Measurements from ENCODE around the gene KRT23.

DNA sequence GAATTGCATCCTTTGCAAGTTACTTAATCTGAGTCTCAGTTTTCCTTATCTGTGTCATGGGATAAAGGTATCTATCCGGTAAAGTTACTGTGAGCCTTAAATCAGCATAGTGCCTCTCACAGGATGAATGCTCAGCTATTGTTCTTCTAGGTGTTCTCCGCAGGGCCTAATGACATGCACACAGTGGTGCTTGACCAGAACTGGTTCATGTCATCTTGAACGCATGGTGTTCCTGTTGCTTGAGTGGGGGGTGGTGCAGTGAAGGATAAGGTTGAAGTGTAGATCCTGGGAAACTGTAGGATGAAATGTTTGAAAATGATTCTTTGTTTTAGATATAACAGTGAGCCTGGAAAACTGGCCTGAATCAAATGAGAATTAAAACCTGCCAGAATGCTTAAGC is 42.7 kb upstream of the KRT23 start:
- TF ChIP-seq, protein P1, sequence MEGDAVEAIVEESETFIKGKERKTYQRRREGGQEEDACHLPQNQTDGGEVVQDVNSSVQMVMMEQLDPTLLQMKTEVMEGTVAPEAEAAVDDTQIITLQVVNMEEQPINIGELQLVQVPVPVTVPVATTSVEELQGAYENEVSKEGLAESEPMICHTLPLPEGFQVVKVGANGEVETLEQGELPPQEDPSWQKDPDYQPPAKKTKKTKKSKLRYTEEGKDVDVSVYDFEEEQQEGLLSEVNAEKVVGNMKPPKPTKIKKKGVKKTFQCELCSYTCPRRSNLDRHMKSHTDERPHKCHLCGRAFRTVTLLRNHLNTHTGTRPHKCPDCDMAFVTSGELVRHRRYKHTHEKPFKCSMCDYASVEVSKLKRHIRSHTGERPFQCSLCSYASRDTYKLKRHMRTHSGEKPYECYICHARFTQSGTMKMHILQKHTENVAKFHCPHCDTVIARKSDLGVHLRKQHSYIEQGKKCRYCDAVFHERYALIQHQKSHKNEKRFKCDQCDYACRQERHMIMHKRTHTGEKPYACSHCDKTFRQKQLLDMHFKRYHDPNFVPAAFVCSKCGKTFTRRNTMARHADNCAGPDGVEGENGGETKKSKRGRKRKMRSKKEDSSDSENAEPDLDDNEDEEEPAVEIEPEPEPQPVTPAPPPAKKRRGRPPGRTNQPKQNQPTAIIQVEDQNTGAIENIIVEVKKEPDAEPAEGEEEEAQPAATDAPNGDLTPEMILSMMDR (IDR thresholded peaks at IDR 0.05) = no peak
- TF ChIP-seq POLR2A (IDR thresholded peaks at IDR 0.05) = no peak
